ENCODE data around the gene PHLPP1. TPM values are rescaled to one million over a fixed set of nuclear protein-coding genes. Genes with fewer than 3 reads are reported as not detected.

Gene PHLPP1
- total and polyA plus RNA-seq, 9 of the 15 experiments (the other 6 are each of a cell fraction or from before 2014, with no cell fraction given): 0.56 to 9.0 (median 4.5) TPM

DNA sequence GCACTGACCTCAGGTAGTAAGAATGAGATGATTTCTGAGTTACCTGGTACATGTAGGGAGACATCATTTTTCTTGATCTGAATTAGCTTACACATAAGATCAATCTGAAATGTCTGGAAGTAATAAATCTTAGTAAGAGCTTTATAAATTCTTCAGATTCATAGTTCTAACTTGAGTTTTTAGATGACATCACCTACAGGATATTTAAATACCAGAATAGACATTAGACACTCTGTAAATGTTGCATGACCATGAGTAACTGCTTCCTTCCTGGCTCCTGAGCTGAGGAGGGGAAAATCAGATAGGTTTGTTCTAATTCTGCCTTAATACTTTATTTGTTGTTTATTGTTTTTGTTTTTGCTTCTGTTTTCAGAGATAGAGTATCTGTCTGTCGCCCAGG is 181.8 kb downstream of the PHLPP1 start (continued):
- TF ChIP-seq REST (IDR thresholded peaks at IDR 0.05; ENCODE audit: borderline replicate concordance): no peak
- no peak for TF ChIP-seq REST (CRISPR knock-in tag; IDR thresholded peaks at IDR 0.05; ENCODE audit: low read depth)
- no peak for TF ChIP-seq ZFX (CRISPR knock-in tag; IDR thresholded peaks at IDR 0.05)
- no peak for TF ChIP-seq ARID3B (CRISPR knock-in tag; IDR thresholded peaks at IDR 0.05; ENCODE audit: borderline replicate concordance)
- TF ChIP-seq PREB (CRISPR knock-in tag; IDR thresholded peaks at IDR 0.05): no peak
- no peak for TF ChIP-seq SUPT5H (IDR thresholded peaks at IDR 0.05)
- TF ChIP-seq FOXM1 (IDR thresholded peaks at IDR 0.05; ENCODE audit: low read depth): no peak
- no peak for TF ChIP-seq FOXM1 (CRISPR knock-in tag; IDR thresholded peaks at IDR 0.05; ENCODE audit: low read depth)
- TF ChIP-seq PHF20 (IDR thresholded peaks at IDR 0.05; ENCODE audit: partially characterized antibody): no peak
- TF ChIP-seq ZNF143 (CRISPR knock-in tag; IDR thresholded peaks at IDR 0.05): no peak
